Coronary artery (tissue), 2 donors: Measurements from ENCODE around the gene RCOR1.

Experiments
- DNase-seq: peaks from one replicate; pipeline ENCODE4 v3.0.0-alpha.2; 2017; ENCODE audit warnings: low spot score
- H3K27ac ChIP-seq, 2 donors: fragments of 200-600 bp; sonication (generic); one replicate each; pipeline ENCODE4 v1.5.1; 2016 to 2019
- H3K4me3 ChIP-seq: fragments of 200-600 bp; sonication (generic); 2 replicates; pipeline ENCODE4 v1.5.1; 2016; ENCODE audit warnings: mild to moderate bottlenecking, moderate library complexity
- TF ChIP-seq, protein P1 (sequence below): fragments of 200-600 bp; sonication (generic); IDR thresholded peaks from one replicate; pipeline ENCODE4 v1.5.1; 2019; ENCODE audit warnings: antibody characterized with exemption

The RCOR1 gene

DNA sequence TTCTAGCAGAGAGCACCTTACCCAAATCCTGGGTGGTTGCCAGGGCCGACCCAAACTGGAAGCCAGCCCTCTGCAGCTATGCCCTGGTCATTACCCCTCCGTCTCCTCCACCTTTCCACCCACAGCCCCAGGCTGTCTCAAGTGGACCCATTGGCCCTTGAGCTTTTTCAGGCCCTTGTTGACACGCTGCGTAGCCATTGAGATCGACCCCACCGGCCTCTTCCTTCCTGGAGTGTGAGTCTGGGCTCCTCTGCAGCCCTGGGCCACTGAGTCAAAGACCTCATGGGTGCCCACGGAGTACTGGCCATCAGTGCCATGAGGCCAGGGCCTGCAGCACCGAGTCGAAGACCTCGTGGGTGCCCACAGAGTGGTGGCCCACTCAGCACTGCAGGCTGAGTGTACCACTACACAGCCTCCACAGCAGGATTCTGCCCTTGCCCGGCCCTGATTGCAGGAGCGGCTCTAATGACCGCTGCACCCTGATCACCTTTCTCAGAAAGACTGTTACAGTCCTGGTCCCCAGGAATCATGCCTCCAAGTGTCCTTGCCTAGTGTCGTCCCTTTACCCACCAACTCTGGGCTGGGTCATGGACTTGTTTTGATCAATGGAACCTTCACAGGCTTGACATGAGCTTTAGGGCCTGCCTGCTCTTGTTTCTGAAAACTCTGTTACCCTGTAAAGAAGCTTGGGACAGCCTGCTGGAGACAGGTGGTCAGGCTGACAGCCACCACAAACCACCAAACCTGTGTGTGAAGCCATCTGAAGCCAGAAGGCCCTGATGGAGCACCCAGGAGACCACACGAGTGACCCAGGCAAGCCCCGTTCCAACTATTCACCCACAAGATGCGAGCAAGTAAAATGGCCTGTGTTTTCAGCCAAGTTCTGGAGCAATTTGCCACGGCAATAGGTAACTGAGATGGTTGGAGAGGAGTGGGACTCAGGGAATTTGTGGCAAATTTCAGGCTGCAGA lies 145.2 kb downstream of the RCOR1 start:
- no peak for DNase-seq
- no peak overlapping the region for H3K27ac ChIP-seq
- TF ChIP-seq, protein P1, sequence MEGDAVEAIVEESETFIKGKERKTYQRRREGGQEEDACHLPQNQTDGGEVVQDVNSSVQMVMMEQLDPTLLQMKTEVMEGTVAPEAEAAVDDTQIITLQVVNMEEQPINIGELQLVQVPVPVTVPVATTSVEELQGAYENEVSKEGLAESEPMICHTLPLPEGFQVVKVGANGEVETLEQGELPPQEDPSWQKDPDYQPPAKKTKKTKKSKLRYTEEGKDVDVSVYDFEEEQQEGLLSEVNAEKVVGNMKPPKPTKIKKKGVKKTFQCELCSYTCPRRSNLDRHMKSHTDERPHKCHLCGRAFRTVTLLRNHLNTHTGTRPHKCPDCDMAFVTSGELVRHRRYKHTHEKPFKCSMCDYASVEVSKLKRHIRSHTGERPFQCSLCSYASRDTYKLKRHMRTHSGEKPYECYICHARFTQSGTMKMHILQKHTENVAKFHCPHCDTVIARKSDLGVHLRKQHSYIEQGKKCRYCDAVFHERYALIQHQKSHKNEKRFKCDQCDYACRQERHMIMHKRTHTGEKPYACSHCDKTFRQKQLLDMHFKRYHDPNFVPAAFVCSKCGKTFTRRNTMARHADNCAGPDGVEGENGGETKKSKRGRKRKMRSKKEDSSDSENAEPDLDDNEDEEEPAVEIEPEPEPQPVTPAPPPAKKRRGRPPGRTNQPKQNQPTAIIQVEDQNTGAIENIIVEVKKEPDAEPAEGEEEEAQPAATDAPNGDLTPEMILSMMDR, result no peak
- no peak overlapping the region for H3K4me3 ChIP-seq

DNA sequence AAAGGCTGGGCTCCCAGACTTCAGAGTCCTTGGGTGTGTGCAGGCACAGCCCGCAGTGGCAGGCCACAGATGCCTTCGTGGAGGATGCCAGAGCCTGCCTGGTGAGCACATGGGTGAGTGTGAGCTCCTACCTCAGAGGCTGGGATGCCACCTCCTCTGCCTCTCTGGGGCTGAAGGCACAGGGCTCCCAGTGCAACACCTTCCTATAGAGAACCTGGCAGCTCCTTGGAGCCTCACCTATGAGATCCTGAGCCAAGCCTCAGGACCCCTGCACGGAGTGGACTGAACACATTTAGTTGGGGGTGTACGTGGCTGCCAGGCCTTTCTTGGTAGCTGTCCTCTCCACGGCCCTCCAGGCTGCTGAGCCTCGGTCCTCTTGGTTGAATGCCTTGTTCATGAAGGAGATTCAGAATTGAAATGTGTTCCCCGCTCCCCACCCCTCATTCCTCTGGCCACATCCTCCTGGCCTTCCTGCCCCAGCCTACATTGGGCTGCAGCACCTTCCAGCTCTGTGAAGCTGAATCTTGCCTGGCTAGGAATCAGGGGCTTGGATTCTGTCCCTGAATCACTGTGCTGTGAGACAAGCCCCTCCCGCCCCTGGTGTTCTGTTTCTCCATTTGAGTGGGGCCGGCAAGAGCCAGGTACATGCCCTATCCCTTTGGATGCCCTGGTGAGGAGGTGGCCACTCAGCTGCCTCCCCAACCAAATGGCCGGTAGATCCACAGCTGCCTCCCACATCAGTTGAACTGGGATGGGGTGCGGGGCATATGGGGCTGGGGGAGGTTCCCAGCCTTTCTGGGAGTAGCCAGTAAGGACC lies 146.1 kb downstream of the RCOR1 start:
- DNase-seq, result no peak
- TF ChIP-seq, protein P1, result no peak
- no peak overlapping the region for H3K4me3 ChIP-seq
- no peak overlapping the region for H3K27ac ChIP-seq

DNA sequence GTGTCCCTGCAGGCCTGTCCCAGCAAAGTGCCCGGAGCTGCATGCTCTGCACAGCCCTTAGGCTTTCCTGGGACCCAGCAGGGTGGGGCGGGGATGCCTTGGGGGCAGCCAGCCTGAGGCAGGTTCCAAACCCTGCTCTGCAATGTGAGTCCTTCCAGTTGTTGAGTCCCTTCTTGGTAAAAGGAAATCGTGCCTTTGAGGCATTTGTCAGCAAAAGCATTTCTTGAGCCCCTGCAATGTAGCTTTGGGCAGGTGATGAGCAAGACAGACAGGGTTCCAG lies 146.7 kb downstream of the RCOR1 start:
- H3K27ac ChIP-seq, result no peak overlapping the region
- no peak for DNase-seq
- no peak overlapping the region for H3K4me3 ChIP-seq
- TF ChIP-seq, protein P1, result no peak

DNA sequence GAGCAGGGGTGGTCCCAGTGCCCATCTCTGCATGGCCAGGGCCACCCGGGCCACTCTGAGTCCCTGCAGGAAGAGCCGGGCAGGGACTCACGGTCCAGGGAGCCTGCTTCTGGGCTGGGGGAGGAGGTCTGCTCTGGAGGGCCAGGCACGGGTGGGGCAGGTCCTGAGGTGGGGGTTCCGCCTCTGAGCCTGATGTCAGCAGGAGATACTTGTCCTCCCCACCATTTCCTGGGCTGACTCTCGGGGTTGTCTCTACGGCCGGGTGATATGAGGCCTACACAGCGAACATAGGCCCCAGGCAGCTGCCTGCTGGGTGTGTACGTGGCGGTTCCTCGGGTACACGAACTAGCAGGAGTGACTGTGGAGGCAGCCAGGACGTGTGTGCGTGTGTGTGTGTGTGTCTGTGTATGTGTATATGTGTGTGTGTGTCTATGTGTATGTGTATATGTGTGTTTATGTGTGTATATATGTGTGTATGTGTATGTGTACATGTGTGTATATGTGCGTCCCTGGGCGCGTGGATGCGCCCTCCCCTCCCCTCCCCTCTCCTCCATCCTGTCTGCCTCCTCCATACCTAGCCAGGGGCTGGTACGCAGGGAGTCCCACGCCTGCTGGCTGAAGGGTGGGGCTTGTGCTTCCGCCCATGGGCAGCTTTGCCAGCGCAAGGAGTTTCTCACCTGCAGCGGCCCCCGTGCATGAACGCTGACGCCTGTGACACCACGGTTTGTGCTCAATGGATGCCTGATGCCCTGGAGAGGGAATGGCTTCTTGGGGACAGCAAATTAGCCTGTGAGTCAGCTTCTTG lies 154.4 kb downstream of the RCOR1 start:
- H3K4me3 ChIP-seq, result no peak overlapping the region
- DNase-seq, result no peak
- no peak overlapping the region for H3K27ac ChIP-seq
- TF ChIP-seq, protein P1, result no peak

- no peak for DNase-seq
- TF ChIP-seq, protein P1, result no peak
- Histone ChIP-seq H3K27ac (no peak overlapping the region), H3K4me3 (no peak overlapping the region)
These were observed 156.4 kb downstream of the RCOR1 start for GRCh38 chr14:102748806-102749205.

- TF ChIP-seq, protein P1, result no peak
- no peak overlapping the region for H3K4me3 ChIP-seq
- no peak for DNase-seq
- H3K27ac ChIP-seq, result no peak overlapping the region
These were observed 157.2 kb downstream of the RCOR1 start for GRCh38 chr14:102749393-102750305.
